DND-41 (cell line): ENCODE data around the gene PDE4D.

Experiments used
- ATAC-seq: fragments of 200-7000 bp; cut with Tn5 transposase; 3 replicates; pipeline ENCODE4 v1.9.1; 2021; ENCODE audit warnings: low read depth; ENCODE audit not compliant: insufficient read depth
- DNase-seq: peaks from one replicate; pipeline ENCODE4 v3.0.0-alpha.2; 2020
- H2AFZ ChIP-seq: 2 replicates; pipeline ENCODE4 v1.6.0; 2012; ENCODE audit warnings: low read depth, low read length
- H3K27ac ChIP-seq: 2 replicates; pipeline ENCODE4 v1.5.1; 2012; ENCODE audit warnings: low read length, inconsistent platforms
- H3K27me3 ChIP-seq: fragments of 200-600 bp; sonication (generic); 2 replicates; pipeline ENCODE4 v1.6.0; 2012; ENCODE audit warnings: low read length, mild to moderate bottlenecking, inconsistent platforms; ENCODE audit not compliant: insufficient read depth, poor library complexity
- H3K36me3 ChIP-seq: 2 replicates; pipeline ENCODE4 v1.5.1; 2012; ENCODE audit warnings: low read length, inconsistent platforms; ENCODE audit not compliant: insufficient read depth
- H3K4me1 ChIP-seq: 2 replicates; pipeline ENCODE4 v1.5.1; 2012; ENCODE audit warnings: mild to moderate bottlenecking, low read length; ENCODE audit not compliant: insufficient read depth
- H3K4me2 ChIP-seq: 2 replicates; pipeline ENCODE4 v1.6.0; 2012; ENCODE audit warnings: mild to moderate bottlenecking, moderate library complexity, low read length, inconsistent platforms; ENCODE audit not compliant: insufficient read depth
- H3K4me3 ChIP-seq, 2 experiments: fragments of 200-600 bp in 1 of 2; shearing (Covaris generic) in 1 of 2; 2 replicates each; pipeline ENCODE4 v1.5.1; 2012 to 2016; ENCODE audit warnings: inconsistent platforms in 2 of 2, low read length in 2 of 2, mild to moderate bottlenecking in 2 of 2, low read depth in 1 of 2, moderate library complexity in 1 of 2
- H3K79me2 ChIP-seq: 2 replicates; pipeline ENCODE4 v1.6.0; 2012; ENCODE audit warnings: low read length, inconsistent platforms; ENCODE audit not compliant: insufficient read depth
- H3K9ac ChIP-seq: 2 replicates; pipeline ENCODE4 v1.6.0; 2012; ENCODE audit warnings: low read depth, mild to moderate bottlenecking, inconsistent platforms, low read length, moderate library complexity
- H3K9me3 ChIP-seq: 2 replicates; pipeline ENCODE4 v1.5.1; 2012; ENCODE audit warnings: low read length, moderate library complexity, mild to moderate bottlenecking, inconsistent platforms; ENCODE audit not compliant: insufficient read depth, severe bottlenecking
- H4K20me1 ChIP-seq: 2 replicates; pipeline ENCODE4 v1.6.0; 2012; ENCODE audit warnings: low read length; ENCODE audit not compliant: insufficient read depth
- CTCF ChIP-seq: IDR thresholded peaks from 2 replicates; pipeline ENCODE4 v1.5.1; 2012; ENCODE audit warnings: borderline replicate concordance, low read length, moderate library complexity, mild to moderate bottlenecking; ENCODE audit not compliant: poor library complexity, severe bottlenecking; ENCODE audit errors: extremely low read depth
- EZH2 ChIP-seq: IDR thresholded peaks from 3 replicates; pipeline ENCODE4 v1.6.1; 2012; ENCODE audit warnings: borderline replicate concordance, low read depth, mild to moderate bottlenecking, moderate library complexity, low read length, inconsistent platforms; ENCODE audit not compliant: severe bottlenecking

Gene PDE4D

GRCh38 chr5:59684388-59685190 lies 208.9 kb downstream of the PDE4D start:
- no peak for TF ChIP-seq CTCF
- no peak for TF ChIP-seq EZH2
- Histone ChIP-seq H3K27me3 (no peaks in the 10 kb centered on the region), H3K9me3 (no peaks in the 10 kb centered on the region), H4K20me1 (no peaks in the 10 kb centered on the region), H3K9ac (no peak overlapping the region), H3K27ac (no peak overlapping the region), H3K4me1 (no peaks in the 10 kb centered on the region), H3K4me2 (no peak overlapping the region), H3K36me3 (no peaks in the 10 kb centered on the region), H3K4me3 (no peak overlapping the region), H3K79me2 (no peaks in the 10 kb centered on the region), H2AFZ (no peak overlapping the region)
- no peak for DNase-seq
- ATAC-seq: no peak

GRCh38 chr5:59683311-59683710 lies 210.2 kb downstream of the PDE4D start:
- H3K9ac ChIP-seq: no peak overlapping the region
- DNase-seq: no peak
- no peaks in the 10 kb centered on the region for H4K20me1 ChIP-seq
- no peaks in the 10 kb centered on the region for H3K9me3 ChIP-seq
- no peak overlapping the region for H2AFZ ChIP-seq
- no peak overlapping the region for H3K27ac ChIP-seq
- H3K4me3 ChIP-seq: no peak overlapping the region
- no peaks in the 10 kb centered on the region for H3K36me3 ChIP-seq
- no peaks in the 10 kb centered on the region for H3K27me3 ChIP-seq
- no peak for ATAC-seq
- no peaks in the 10 kb centered on the region for H3K4me1 ChIP-seq
- no peaks in the 10 kb centered on the region for H3K79me2 ChIP-seq
- TF ChIP-seq CTCF: no peak
- no peak for TF ChIP-seq EZH2
- H3K4me2 ChIP-seq: no peak overlapping the region

- no peak overlapping the region for H2AFZ ChIP-seq
- DNase-seq: no peak
- H3K79me2 ChIP-seq: no peaks in the 10 kb centered on the region
- H3K4me1 ChIP-seq: no peaks in the 10 kb centered on the region
- no peaks in the 10 kb centered on the region for H3K27me3 ChIP-seq
- no peaks in the 10 kb centered on the region for H4K20me1 ChIP-seq
- no peaks in the 10 kb centered on the region for H3K36me3 ChIP-seq
- TF ChIP-seq CTCF: no peak
- no peak for ATAC-seq
- no peak overlapping the region for H3K4me3 ChIP-seq
- no peak overlapping the region for H3K9ac ChIP-seq
- H3K9me3 ChIP-seq: no peaks in the 10 kb centered on the region
- H3K27ac ChIP-seq: no peak overlapping the region
- no peak overlapping the region for H3K4me2 ChIP-seq
Observed at GRCh38 chr5:59682542-59682941, 211.0 kb downstream of the PDE4D start.
